K562 (cell line): ENCODE data around the gene LMBR1L. TPM values are rescaled to one million over a fixed set of nuclear protein-coding genes. Genes with fewer than 3 reads are reported as not detected.

ENCODE experiments used
- CEBPZ ChIP-seq: fragments of 150-350 bp; IDR thresholded peaks from 2 replicates; pipeline ENCODE4 v1.6.1; 2014; ENCODE audit warnings: low read depth, mild to moderate bottlenecking, low read length, borderline replicate concordance
- CXXC5 ChIP-seq: fragments of 250-450 bp; sonication (Bioruptor Pico); IDR thresholded peaks from 2 replicates; pipeline ENCODE4 v1.8.0; 2022; ENCODE audit warnings: inconsistent platforms, mild to moderate bottlenecking, moderate library complexity
- DACH1 ChIP-seq: fragments of 450-650 bp; IDR thresholded peaks from 2 replicates; pipeline ENCODE4 v1.6.1; 2018; ENCODE audit not compliant: partially characterized antibody
- ETV1 ChIP-seq: fragments of 450-650 bp; conservative IDR thresholded peaks from 2 replicates; pipeline ENCODE4 v1.6.1; 2016; ENCODE audit warnings: missing genetic modification characterization, control low read depth, low read depth, missing compliant biosample characterization
- FOXA1 ChIP-seq: fragments of 450-650 bp; IDR thresholded peaks from 2 replicates; pipeline ENCODE4 v1.6.1; 2016; ENCODE audit warnings: mild to moderate bottlenecking, borderline replicate concordance
- LCOR ChIP-seq: sonication (generic); formaldehyde crosslinking; IDR thresholded peaks from 2 replicates; pipeline ENCODE4 v1.8.0; 2022; ENCODE audit warnings: mild to moderate bottlenecking, missing genetic modification reagents
- MED1 ChIP-seq: sonication (generic); formaldehyde crosslinking; IDR thresholded peaks from 2 replicates; pipeline ENCODE4 v1.8.1; 2023; ENCODE audit warnings: missing genetic modification reagents, borderline replicate concordance
- MEF2A ChIP-seq: IDR thresholded peaks from 2 replicates; pipeline ENCODE4 v1.6.1; 2011; ENCODE audit warnings: low read depth, mild to moderate bottlenecking, low read length, moderate library complexity; ENCODE audit not compliant: control insufficient read depth
- NFIC ChIP-seq: fragments of 450-650 bp; IDR thresholded peaks from 2 replicates; pipeline ENCODE4 v1.6.1; 2017; ENCODE audit warnings: mild to moderate bottlenecking, inconsistent platforms
- NR2C1 ChIP-seq, 2 experiments: fragments of 450-650 bp; IDR thresholded peaks; 2 replicates each; pipeline ENCODE4 v1.6.1; 2017; ENCODE audit warnings: mild to moderate bottlenecking in 2 of 2, antibody characterized with exemption in 1 of 2, inconsistent platforms in 1 of 2, missing compliant biosample characterization in 1 of 2, missing genetic modification characterization in 1 of 2
- PCBP1 ChIP-seq: fragments of 200-400 bp; formaldehyde crosslinking; IDR thresholded peaks from 2 replicates; pipeline ENCODE4 v1.6.1; 2018; ENCODE audit warnings: mild to moderate bottlenecking, low read depth, low read length; ENCODE audit not compliant: poor library complexity, severe bottlenecking
- PHF8 ChIP-seq: fragments of 200-600 bp; sonication (generic); IDR thresholded peaks from 2 replicates; pipeline ENCODE4 v1.6.1; 2012; ENCODE audit warnings: mixed run types, mild to moderate bottlenecking, inconsistent platforms, low read length, moderate library complexity, borderline replicate concordance
- POLR2G ChIP-seq: fragments of 200-400 bp; formaldehyde crosslinking; IDR thresholded peaks from 2 replicates; pipeline ENCODE4 v1.6.1; 2017; ENCODE audit warnings: low read depth, mild to moderate bottlenecking, antibody characterized with exemption, low read length, moderate library complexity
- RBBP5 ChIP-seq: fragments of 200-600 bp; sonication (generic); IDR thresholded peaks from 2 replicates; pipeline ENCODE4 v1.6.1; 2012; ENCODE audit warnings: borderline replicate concordance, mild to moderate bottlenecking, low read length, control low read depth, inconsistent platforms; ENCODE audit not compliant: insufficient read depth, poor library complexity, severe bottlenecking
- RBM17 ChIP-seq: fragments of 200-400 bp; formaldehyde crosslinking; IDR thresholded peaks from 2 replicates; pipeline ENCODE4 v1.6.1; 2017; ENCODE audit warnings: low read depth, mild to moderate bottlenecking, low read length, borderline replicate concordance
- RBM22 ChIP-seq: fragments of 200-400 bp; formaldehyde crosslinking; IDR thresholded peaks from 2 replicates; pipeline ENCODE4 v1.6.1; 2018; ENCODE audit warnings: low read length, low read depth; ENCODE audit not compliant: poor library complexity, severe bottlenecking
- RUNX1 ChIP-seq: sonication (generic); IDR thresholded peaks from 2 replicates; pipeline ENCODE4 v1.6.1; 2016; ENCODE audit warnings: antibody characterized with exemption, low read depth
- TAF1 ChIP-seq: IDR thresholded peaks from 2 replicates; pipeline ENCODE4 v1.6.1; 2011; ENCODE audit warnings: mild to moderate bottlenecking, low read length, moderate library complexity; ENCODE audit not compliant: insufficient read depth, control insufficient read depth, severe bottlenecking; ENCODE audit errors: extremely low read depth
- ZNF146 ChIP-seq: IDR thresholded peaks from one replicate; pipeline ENCODE4 v1.6.1; 2018; ENCODE audit warnings: missing compliant biosample characterization; ENCODE audit not compliant: unreplicated experiment
- ZNF197 ChIP-seq: fragments of 200-800 bp; sonication (Bioruptor generic); IDR thresholded peaks from 2 replicates; pipeline ENCODE4 v1.6.1; 2016; ENCODE audit warnings: low read depth, missing genetic modification characterization, missing compliant biosample characterization
- ZNF212 ChIP-seq: fragments of 450-650 bp; formaldehyde crosslinking; IDR thresholded peaks from 2 replicates; pipeline ENCODE4 v1.4.0; 2020; ENCODE audit warnings: mild to moderate bottlenecking
- ZNF347 ChIP-seq: fragments of 450-650 bp; formaldehyde crosslinking; IDR thresholded peaks from 2 replicates; pipeline ENCODE4 v1.4.0; 2020; ENCODE audit warnings: low read depth, mild to moderate bottlenecking, moderate library complexity
- ZNF644 ChIP-seq: fragments of 200-800 bp; sonication (Bioruptor generic); IDR thresholded peaks from 2 replicates; pipeline ENCODE4 v1.6.1; 2016; ENCODE audit warnings: low read depth, missing genetic modification characterization, missing compliant biosample characterization
- polyA plus RNA-seq, 8 experiments: library from polyadenylated mRNA; depleted of rRNA in 4 of 8; stranded (reverse) in 5 of 8; unstranded in 3 of 8; fragments of >200 nt; fragmentation: Nextera tagmentation in 2 of 8; fragmentation: Illumina TruSeq in 1 of 8; extraction: Ambion mirVana in 2 of 8; extraction: Trizol in 1 of 8; gene quantifications; 2 replicates each; pipeline versions ENCODE4 v1.2.1 to v1.2.3, GENCODE V29; 2011 to 2014; ENCODE audit warnings: inconsistent platforms in 1 of 8, missing spikeins in 1 of 8
- total RNA-seq, 7 experiments: library from RNA; depleted of rRNA in 6 of 7; stranded (reverse); fragments of >200 nt in 6 of 7; fragmentation: Illumina TruSeq in 2 of 7; extraction: Trizol in 2 of 7; gene quantifications; 2 replicates each; pipeline versions ENCODE4 v1.2.1 to v1.2.3, GENCODE V29; 2011 to 2021; ENCODE audit warnings: low replicate concordance in 1 of 7

Gene LMBR1L
- total and polyA plus RNA-seq, 9 of the 15 experiments (the other 6 are each of a cell fraction or from before 2014, with no cell fraction given): 2.5 to 57.0 (median 31.1) TPM

GRCh38 chr12:49089821-49090773, 20.6 kb downstream of the LMBR1L start (continued):
- TF ChIP-seq CEBPZ (no peak), NR2C1 (IDR thresholded peaks at IDR 0.05) (no peak), NR2C1 (tag; IDR thresholded peaks at IDR 0.05) (no peak), RUNX1 (peak; percentile 81), RBM17 (no peak), ZNF146 (CRISPR knock-in tag) (no peak), ZNF644 (tag) (no peak), ZNF212 (CRISPR knock-in tag) (no peak), LCOR (peak; percentile 84; the same call in 1 of the 2 replicates), RBBP5 (peak; percentile 62), ZNF347 (CRISPR knock-in tag) (no peak), FOXA1 (no peak), RBM22 (no peak), ETV1 (tag) (peak; percentile 60), PCBP1 (no peak), ZNF197 (no peak), MED1 (CRISPR knock-in tag) (no peak), NFIC (peak; percentile 77), CXXC5 (CRISPR knock-in tag) (peak; percentile 94), TAF1 (no peak), PHF8 (peak; percentile 36; the same call in 1 of the 2 replicates), POLR2G (peak; percentile 78), MEF2A (no peak), DACH1 (no peak)
